NCI-H1092 treated with DMSO at 0.1 percent for 48 hours (cell line): ENCODE results near the gene NYNRIN.
"Not testable (repeated sequence)": the region's sequence is repeated elsewhere in the genome, so short reads cannot be mapped to it uniquely, and the experiment has no call there.

Experiments
- DNase-seq: peaks from one replicate; lab custom pipeline; 2025; lab: John Stamatoyannopoulos, UW

The NYNRIN gene

DNA sequence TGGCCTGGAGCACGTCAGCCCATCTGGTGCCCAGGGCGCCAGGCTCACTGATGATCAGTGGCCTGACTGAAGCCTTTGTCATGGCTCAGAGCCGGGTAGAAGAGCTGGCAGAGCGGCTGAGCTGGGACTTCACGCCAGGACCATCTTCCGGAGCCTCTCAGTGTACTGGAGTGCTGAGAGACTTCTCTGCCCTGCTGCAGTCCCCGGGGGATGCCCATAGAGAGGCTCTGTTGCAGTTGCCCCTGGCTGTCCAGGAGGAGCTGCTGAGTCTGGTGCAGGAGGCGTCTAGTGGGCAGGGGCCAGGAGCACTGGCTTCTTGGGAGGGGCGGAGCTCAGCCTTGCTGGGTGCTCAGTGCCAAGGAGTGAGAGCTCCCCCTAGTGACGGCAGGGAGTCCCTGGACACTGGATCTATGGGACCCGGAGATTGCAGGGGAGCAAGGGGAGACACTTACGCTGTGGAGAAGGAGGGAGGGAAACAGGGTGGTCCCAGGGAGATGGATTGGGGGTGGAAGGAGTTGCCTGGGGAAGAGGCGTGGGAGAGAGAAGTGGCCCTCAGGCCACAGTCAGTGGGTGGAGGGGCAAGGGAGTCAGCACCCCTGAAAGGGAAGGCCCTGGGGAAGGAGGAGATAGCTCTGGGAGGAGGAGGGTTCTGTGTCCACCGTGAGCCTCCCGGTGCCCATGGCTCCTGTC is 32.9 kb downstream of the NYNRIN start:
- DNase-seq, result peak; percentile 84

DNA sequence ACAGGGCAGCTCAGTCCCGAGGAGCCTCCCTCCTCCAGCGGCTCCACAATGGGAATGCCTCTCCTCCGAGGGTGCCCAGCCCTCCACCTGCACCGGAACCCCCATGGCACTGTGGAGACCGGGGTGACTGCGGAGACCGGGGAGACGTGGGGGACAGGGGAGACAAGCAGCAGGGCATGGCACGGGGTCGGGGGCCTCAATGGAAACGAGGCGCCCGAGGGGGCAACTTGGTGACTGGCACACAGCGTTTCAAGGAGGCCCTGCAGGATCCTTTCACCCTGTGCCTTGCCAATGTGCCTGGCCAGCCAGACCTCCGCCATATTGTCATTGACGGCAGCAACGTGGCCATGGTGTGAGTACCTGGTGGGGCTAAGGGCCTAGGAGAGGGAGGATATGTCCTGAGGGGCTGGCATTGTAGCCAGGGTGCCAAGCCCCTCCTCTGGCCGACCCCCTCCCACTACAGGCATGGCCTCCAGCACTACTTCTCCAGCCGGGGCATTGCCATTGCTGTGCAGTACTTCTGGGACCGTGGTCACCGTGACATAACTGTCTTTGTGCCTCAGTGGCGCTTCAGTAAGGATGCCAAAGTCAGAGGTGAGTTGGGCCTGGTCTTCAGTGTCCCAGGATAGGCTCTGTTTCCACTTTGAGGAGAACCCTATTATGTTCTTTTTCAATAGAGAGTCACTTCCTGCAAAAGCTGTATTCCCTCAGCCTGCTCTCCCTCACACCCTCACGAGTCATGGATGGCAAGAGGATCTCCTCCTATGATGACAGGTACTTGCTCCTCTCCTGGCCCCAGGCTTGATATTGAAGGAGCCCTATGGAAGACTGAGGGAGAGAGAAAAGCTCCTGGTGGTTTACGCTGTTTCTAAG is 33.7 kb downstream of the NYNRIN start:
- DNase-seq, result no peak

DNA sequence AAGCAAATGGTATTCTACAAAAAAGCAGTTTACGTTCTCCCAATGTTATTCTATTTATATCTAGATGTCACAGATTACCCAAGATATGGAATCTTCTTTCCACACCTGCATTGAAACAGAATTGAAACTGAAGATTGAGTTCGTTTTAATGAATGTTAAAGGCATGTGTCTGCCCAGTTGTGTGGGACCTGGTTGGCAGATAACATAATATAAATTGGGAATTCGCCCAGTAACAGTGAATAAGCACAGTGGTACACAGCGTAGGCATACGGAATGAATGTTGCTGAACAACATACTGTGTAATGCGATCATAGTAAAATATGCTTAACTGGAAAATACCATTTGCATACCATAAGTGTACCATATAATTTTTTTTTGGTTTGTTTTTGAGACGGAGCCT is 35.2 kb downstream of the NYNRIN start:
- DNase-seq, result no peak

DNA sequence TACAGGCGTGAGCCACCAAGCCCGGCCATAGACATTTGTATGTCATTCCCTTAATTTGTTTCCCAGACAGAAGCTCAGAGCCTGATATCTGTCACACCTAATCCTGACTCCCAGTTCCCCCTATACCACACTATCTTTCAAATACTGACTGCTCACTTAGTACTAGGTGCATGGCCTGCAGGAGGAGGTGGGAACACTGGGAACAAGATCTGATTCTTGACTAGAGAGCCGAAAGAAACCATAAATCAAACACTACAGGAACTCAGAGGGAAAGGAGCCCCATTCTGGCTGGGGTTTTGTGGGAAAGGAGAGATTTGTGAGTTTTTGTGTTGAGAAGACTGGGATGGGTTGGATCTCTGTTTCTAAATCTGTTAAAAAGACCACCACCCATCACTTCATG is 35.9 kb downstream of the NYNRIN start:
- DNase-seq, result no peak

DNA sequence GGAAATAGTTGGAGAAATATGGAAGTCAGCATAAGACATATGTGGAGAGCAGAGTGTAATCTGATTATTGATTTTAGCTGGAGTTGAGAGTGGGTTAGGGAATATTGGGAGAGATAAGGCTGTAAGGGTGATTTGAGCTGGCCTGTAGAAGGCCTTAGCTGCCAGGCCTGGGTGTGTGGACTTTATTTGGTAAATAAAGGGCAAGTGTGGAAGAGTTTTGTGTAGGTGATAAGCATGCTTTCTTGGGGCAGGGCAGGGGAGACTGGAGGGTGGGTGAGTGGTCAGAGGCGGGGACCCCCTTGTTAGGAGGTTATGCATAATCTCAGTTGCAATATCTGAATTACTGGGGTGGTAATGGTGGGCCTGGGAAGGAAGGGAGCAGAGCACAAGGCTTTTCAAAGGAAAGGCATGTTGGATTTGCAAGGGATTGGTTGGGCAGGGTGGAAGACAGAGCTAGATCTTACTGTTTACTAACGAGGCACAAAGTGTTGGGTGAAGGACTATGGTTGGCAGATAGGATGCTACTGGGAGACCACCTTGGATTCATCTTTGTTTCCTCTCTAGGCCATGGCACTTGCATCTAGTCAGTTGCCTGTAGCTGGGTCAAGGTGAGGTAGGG is 36.5 kb downstream of the NYNRIN start:
- no peak for DNase-seq

DNA sequence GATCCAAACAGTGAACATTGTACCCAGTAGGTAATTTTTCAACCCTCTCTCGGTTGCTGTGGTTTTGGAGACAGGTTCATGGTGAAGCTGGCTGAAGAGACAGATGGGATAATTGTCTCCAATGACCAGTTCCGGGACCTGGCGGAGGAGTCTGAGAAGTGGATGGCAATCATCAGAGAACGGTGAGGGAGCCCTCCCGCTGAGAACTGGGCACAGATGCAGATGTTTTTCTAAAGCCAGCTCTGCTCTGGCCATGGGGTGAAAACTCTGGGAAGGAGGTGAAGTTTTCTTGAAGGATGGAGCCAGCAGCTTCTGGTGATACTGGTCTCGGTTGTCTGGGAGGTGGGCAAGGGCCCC is 37.2 kb downstream of the NYNRIN start:
- DNase-seq, result no peak

DNA sequence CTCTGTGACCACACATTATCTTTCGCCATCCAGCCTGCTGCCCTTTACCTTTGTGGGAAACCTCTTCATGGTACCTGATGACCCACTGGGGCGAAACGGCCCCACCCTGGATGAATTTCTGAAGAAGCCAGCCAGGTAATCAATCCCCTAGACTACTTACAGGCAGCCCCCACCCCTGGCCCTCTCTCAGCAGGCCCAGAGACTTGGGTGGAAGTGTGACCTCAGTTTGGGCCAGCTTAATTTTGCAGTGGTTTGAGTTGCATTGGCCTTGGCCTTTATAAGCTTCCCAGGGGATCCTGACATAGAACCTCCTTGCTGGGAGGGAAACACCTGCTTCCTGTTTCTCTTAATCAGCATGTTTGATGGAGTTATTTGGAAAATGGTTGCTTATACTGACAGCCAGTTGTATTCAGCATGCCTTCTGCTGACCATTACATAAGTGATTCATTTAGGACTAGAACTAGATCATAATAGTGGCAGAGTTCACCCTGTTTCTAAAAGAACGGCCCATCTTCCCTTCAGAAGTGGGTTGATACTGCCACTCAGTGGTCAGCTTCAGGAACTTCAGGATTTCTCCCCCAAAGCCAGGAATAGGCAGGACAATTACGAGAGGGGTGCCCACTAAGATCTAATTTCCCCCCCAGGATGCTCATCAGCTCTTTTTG is 37.7 kb downstream of the NYNRIN start:
- peak; percentile 76 for DNase-seq

DNA sequence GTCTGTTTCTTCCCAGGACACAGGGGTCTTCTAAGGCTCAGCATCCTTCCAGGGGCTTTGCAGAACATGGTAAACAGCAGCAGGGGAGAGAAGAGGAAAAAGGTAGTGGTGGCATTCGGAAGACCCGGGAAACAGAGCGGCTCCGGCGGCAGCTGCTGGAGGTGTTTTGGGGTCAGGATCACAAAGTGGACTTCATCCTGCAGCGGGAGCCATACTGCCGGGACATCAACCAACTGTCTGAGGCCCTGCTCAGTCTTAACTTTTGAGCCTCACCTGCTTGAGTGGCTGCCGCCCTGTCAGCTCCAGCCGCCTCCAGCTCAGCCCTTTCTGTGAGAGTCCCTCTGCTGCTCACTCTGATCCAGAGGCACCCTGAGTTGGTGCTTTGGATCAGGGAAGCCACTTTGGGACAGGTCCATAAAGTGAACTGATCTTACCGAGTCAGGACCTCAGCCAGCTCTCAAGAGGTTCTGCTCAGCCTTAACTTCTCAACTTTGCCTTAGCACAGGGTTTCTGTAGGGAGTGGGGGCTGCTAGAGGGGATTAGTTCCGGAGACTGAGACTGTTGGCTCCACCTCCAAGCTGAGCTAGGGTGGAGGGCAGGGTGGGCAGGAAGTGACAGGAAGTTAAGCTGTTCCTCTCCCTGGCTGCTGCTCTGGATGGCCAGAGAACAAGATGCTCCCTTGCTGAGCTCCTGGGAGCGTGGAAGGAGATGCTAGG is 38.4 kb downstream of the NYNRIN start:
- no peak for DNase-seq

DNA sequence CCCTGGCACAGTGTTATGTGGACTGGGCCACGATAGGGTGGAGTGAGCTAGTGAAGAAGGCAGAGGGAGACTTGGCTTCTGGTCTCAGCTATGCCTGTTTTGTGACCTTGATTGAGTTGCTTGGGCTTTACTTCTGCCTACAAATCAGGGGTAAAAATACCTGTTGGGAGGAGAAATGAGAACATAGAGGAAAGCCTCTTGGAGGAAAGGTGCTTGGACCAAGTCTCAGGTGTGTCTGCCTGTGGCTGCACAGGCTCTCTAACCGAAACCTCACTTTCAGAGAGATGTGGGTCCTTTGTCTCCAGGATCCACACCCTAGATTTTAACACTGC is 38.9 kb downstream of the NYNRIN start:
- DNase-seq, result no peak

DNA sequence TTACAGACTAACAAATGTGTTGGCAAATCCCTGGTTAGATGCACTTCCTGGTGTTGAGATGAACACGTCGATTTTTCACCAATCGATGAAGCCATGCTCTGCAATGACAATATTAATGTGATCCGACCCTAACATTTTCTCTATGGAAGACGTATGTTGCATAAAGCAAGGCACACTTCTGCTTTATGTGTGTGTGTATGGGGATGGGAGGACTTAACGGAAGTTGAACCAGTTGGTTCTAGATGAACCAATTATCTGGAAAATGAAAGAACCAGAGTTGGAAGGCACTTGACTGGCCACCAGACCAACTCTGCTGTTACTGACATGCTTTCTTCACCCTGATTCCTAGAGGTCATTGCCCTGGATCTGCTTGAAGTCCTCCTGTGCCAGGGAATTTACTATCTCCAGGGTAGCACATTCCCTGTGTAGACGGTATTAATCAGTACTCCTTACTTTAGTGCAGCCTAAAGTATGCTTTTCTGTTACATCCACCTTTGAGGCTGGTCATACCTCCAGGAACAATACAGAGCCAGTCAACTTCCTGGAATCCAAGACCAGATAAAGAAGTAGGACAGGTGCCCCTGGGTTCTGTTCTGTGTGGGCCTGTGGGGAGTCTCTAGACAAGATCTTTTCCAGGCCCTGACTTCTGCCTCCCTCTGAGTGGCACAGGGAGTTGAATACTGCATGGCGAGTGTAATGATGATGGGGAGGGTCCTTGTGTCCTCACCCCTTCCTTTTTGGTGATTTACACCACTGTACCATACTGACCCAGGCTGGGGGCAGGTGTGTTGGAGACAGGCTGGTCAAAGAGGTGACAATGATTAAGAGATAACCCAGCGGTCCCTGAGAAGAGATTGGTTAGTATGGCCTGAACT is 39.7 kb downstream of the NYNRIN start:
- no peak for DNase-seq

DNA sequence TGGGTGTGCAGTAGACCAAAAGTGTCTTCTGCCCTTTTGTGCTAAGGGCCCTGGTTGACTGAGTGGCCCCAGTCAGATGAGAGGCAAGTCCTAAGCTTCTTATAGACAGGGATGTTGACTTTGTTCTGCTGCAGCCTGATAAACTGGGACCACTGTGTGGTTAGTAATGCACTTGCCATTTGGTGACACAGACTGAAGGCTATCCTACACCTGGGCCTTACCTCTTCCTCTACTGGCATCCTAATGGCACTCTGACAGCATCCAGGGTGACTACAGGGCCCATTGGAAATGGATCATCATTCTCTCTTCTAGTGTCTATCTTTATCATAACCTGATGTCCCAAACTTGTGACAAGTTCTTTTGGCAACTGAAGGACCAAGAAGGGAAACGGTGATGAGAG is 40.5 kb downstream of the NYNRIN start:
- no peak for DNase-seq

DNA sequence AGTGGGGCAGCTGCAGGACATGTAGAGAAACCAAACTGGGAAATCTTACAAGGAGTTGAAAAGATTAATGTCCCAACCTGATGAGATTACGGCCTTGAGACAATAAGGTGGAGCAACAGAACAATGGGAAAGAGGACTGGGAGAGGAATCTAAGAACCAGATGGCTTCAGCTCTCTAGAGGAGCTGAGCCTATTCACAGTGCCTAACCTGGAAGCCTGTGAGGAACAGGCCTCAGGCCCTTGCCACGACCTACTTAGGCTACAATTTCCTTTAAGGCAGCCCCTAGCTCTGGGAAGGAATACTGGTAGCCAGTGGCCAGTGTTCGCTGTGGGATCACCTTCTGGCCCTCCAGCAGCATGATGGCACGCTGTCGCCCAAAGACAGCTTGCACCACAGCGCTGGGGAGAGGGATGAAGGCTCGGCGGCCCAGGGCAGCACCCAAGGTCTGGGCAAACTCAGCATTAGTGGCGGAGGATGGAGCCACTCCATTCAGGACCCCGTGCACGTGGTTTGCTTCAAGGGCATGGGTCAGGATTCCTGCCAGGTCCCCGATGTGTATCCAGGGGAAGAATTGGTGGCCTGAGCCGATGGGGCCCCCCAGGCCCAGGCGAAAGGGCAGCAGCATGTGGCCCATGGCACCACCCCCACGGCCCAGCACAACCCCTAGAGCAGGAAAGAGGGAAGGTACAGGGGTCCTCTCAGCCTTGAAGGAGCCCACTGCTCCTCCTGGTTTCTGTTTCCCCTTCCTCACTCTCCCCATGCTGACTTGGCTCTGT is 41.2 kb downstream of the NYNRIN start:
- no peak for DNase-seq

DNA sequence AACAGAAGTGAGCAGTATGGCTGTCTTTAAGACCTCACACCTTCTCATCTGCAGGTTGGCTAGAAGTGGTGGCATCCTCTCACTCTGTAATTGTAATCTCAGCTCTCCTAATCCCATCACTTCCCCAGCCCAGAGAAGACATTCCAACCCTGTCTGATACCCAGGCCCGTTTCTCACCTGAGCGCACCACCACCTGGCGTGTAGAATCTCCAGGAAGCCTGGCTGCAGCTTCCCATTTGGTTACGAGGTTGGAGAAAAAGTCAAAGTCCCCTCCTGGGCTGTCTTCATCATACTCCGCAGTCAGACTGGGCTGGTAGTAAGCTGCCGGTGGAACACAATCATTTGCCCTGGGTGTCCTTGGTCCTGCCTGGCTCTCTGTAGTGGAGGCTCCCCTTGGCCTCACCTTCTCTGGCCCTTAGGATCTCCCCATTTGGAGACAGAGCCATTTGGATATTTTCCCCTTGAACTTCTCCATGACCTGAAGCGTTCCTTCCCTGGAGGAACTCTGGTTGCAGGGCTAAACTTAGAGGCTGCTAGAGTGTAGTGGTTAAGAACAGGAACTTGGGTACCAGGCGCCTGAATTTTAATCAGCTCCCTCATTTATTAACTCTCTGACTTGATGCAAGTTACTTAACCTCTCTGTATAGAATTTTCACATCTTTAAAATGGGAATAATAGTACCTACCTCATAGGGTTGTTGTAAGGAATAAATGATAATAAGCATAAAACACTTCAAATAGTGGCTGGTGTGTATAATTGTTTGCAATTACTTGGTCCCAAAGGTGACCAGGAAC is 42.0 kb downstream of the NYNRIN start:
- DNase-seq, result no peak

DNA sequence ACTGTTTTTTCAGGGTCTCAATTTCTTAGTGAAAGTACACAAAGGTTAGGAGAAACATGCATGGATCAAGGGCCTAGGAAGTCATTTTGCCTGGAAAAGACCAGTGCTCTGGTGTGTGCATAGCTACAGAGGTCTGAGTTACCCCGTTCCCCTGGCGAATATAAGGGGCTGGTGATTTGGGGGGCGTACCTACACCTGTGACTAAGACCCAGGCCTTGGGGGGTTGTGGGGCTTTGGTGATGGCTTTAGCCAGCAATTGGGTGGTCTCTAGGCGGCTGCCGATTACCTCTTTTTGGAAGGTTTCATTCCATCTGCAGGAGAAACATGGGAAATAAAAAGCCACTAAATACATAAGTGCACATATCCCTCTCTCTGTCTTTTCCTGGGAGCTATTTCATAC is 42.7 kb downstream of the NYNRIN start:
- DNase-seq, result no peak

DNA sequence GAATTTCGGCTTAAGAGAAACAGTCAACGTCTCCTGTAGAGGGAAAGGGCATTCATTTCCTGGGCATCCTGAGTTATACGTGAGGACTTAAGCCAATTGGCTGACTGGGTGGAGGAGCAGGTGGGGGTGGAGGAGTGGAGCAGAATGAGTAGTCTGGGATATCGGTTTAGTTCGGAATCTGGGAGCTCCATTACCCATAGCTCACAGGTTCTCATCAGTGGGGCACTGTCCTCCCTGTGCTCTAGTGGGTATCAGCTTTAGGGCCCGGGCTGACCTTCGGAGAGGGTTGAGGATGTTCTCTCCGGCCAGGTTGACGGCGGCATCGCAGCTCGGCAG is 43.1 kb downstream of the NYNRIN start:
- DNase-seq, result no peak

DNA sequence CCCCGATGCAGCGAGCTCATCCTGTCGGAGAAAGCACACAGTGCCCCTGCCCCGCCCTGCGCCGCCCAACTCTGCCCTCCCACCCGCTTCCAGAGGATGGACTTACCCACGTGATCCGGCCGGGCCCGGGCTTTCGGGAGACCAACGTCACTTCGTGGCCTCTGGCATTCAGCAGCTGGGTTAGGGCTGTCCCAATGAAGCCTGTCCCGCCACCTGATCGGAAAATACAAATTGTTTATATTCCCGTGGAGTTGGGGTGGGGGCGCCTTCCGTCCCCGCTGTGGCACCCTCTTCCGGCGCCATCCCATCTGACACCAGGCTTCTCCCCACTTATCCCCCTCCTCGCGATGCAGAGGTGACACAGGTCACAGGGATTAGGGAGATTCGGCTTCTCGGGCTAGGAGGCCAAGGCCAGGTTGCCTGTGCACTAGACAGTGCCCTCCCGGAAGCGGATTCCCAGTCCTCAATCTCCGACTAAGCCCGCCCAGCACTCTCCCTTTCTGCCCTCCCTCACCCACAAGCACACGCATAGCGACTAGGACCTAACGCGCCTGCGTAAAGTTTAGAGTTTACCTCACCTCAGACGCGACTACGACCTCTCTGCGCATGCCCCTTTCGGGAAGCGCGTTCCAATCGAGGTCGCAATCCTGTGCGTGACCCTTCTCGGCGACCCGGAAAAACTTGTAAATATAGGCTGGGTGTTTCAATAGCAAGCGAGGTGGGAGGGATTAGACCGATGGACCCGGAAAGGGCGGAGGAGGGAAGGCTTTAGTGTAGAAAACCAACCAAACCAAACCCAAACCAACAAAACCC is 43.6 kb downstream of the NYNRIN start, which contains the start of gene SDR39U1:
SDR39U1 (minus strand) TSS at position 537 of the 813 bp plus-strand sequence; CDS start at position 530, 7 bp downstream.
- DNase-seq, result peak; percentile 100

DNA sequence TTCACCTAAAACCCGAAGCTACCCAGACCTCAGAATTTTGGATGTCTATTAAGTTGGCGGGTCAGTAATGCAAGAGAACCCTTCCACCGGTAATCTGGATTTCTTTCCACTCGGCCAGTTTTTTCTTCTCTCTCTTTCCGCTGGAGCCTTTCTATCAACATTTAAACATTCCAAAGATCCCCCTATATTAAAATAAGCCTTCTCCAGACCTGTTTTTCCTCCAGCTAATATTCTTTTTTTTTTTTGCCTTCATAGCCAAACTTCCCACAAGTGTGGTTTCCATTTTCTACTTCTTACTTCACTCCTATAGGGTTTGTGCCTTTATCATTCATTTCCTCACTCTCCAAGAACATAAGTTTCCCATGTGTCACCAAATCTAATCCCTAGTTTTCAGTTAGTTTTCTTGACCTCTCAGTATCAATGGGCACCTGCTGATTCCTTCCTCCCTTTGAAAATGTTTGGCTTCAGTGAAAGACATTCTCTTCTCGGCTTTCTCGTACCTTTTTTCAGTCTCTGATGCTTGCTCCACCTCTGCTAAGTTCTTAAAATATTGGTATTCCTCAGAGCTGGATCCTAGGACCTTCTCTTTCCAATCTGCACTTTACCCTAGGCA is 44.4 kb downstream of the NYNRIN start:
- DNase-seq, result no peak

DNA sequence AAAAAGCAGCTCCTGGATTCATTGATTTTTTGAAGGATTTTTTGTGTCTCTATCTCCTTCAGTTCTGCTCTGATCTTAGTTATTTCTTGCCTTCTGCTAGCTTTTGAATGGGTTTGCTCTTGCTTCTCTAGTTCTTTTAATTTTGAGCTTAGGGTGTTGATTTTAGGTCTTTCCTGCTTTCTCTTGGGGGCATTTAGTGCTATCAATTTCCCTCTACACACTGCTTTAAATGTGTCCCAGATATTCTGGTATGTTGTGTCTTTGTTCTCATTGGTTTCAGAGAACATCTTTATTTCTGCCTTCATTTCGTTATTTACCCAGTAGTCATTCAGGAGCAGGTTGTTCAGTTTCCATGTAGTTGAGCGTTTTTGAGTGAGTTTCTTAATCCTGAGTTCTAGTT is 52.0 kb downstream of the NYNRIN start:
- not testable (repeated sequence) for DNase-seq
